GM12874 (cell line): Measurements from ENCODE around the gene TNRC6C.

Source experiments
- TF ChIP-seq, protein P1 (sequence below): IDR thresholded peaks from 2 replicates; pipeline ENCODE4 v1.5.1; 2011; ENCODE audit warnings: low read depth, mild to moderate bottlenecking, control low read depth, low read length, moderate library complexity; ENCODE audit not compliant: insufficient read depth

TNRC6C gene

DNA sequence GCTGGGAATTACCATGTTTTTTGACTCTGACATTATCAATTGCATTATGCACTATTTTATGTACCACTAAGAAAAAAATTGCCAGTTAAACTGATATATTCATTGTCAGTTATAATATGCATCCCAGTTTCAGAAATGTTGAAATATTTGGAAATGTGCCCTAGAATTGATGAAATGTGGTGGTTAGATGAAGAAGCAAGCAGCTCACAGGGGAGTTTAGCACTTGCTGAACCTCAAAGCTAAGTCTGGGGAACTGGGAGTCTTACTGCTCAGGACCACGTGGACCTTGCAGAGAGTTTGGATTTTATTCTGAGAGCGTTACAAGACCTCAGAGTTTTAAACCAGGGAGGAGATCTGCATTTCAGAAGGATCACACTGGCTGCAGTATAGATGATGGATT lies 67.9 kb downstream of the TNRC6C start:
- TF ChIP-seq, protein P1, sequence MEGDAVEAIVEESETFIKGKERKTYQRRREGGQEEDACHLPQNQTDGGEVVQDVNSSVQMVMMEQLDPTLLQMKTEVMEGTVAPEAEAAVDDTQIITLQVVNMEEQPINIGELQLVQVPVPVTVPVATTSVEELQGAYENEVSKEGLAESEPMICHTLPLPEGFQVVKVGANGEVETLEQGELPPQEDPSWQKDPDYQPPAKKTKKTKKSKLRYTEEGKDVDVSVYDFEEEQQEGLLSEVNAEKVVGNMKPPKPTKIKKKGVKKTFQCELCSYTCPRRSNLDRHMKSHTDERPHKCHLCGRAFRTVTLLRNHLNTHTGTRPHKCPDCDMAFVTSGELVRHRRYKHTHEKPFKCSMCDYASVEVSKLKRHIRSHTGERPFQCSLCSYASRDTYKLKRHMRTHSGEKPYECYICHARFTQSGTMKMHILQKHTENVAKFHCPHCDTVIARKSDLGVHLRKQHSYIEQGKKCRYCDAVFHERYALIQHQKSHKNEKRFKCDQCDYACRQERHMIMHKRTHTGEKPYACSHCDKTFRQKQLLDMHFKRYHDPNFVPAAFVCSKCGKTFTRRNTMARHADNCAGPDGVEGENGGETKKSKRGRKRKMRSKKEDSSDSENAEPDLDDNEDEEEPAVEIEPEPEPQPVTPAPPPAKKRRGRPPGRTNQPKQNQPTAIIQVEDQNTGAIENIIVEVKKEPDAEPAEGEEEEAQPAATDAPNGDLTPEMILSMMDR, result no peak

DNA sequence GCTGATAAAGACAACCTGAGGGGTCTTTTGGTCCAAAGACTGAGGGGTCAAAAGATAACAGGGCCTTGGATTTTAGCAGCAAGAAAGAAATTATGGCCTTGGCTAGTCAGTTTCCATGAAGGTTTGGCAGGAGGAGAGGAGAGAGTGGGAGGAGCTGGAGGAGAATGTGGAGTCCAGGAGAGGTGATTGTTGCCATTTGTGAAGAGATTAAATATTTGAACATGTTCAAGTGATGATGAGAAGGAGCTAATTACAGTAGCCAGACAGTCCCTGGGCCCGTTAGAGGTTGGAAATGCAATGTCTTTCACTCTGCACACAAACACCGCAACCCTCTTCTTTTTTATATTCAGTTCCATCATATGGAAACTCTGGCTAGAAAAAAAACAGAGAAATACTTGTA lies 68.6 kb downstream of the TNRC6C start:
- TF ChIP-seq, protein P1, result no peak

DNA sequence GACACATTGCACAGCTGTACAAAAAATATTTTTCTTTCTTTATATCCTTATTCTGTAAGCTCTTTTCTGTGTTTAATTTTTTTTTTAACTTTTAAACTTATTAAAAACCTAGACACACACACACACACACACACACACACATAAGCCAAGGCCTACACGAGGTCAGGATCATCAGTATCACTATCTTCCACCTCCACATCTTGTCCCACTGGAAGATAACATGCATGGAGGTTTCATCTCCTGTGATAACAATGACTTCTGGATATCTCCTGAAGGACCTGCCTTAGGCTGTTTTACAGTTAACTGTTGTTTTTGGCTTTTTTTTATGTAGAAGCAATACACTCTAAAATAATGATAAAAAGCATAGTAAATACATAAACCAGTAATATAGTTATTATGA lies 71.2 kb downstream of the TNRC6C start:
- TF ChIP-seq, protein P1, result no peak

DNA sequence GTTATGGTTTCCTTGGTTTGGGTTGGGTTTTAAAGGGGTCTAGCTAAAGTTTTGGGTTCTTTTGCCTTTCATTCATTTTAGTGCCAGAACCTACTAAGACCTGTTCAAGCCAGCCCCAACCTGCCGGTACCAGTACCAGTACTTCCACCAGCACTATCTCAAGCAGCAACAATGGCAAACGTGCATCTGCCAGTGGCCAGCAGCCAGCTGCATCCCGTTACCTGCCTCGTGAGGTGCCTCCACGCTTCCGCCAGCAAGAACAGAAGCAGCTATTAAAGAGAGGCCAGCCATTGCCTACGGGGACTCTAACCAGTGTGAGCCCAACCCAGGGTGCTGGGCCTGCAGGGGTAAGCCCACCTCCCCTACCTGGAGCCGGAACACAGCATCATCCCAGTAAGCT lies 72.9 kb downstream of the TNRC6C start:
- TF ChIP-seq, protein P1, result no peak

DNA sequence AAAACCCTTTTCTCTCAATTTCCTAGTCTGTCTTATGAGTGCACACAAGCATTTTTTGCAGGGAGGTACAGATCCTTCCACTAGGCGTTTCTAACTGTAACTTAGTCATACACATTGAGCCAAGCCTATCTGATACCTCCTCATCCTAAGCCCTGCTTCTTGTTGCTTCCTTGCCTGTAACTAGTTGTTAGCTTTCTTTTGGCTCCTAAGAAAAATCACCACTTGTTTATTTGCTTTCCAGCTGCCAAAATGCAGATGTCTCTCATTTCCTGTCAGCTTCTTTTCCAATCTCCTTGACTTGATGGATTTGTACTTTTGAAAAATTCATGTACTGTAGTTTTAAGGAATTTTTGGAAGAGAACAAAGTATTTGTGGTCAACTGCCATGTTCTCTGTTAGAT lies 73.7 kb downstream of the TNRC6C start:
- TF ChIP-seq, protein P1, result no peak

DNA sequence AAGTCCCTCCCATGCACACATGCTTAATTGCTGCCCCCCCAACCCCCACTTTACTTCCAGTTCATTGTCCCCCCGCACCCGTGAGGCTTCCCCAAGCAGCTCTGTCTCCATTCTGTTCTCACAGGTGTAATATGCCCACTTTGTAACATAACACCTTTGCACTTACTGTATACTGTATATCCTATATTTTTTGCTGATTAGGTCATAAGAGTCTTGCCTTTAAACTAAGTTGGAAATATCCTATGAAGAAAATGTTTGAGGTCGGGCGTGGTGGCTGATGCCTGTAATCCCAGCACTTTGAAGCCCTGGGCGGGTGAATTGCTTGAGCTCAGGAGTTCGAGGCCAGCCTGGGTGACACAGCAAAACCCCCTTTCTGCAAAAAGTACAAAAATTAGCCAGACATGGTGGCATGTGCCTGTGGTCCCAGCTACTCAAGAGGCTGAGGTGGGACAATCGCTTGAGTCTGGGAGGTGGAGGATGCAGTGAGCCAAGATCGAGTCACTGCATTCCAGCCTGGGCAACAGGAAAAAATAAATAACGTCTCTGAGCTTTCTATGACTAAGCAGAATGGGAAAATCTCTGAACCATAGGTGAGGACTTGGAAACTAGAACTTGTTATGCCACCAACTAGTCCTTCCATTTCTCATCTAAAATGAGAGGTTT lies 76.1 kb downstream of the TNRC6C start:
- TF ChIP-seq, protein P1, result no peak

DNA sequence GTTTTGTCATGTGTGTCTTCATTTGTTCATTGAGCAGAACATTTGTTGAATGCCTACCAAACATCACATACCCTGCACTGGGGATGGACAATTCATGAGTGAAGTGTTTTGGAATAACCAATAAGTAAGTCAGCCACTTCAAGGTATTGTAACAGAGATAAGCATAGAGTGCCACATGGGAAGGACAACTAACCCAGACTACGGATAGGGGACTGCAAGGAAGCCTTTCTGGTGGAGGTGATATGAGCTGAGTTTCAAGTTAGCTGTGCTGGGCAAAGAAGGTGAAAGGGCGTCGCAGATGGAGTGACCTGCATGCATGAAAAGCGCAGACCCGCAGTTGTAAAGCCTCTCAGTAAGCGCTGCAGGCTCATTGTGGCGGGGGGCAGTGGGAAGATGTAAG lies 78.8 kb downstream of the TNRC6C start:
- TF ChIP-seq, protein P1, result no peak
